Measurements from ENCODE around the gene KMT5B. TPM values are rescaled to one million over a fixed set of nuclear protein-coding genes. Genes with fewer than 3 reads are reported as not detected.

KMT5B gene
- total RNA-seq, 1 donor from 2014 or later = 43.7 TPM

DNA sequence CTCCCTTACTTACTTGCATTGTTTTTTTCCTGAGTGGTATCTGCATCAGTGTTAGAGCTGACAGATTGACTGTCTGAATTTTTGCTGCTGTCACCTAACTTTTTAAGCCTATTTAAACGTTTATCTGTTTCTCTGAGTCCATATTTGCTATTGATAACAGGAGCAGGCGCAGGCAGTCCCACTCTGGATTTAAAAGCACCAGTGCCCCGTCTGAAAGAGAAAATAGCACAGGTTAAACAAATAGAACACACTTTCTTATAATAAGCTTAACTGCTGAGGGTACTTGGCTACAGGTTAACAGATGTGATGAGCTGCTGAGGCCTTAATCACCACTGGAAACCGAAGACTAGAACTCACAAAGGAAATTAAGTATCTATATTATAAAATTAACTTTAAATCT, 46.1 kb downstream of the KMT5B start:
- Mint-ChIP-seq H3K4me3 (no peak overlapping the region), H3K27ac (ENCODE audit: unreplicated experiment) (no peak overlapping the region), H3K27me3 (ENCODE audit: low read depth) (no peaks in the 10 kb centered on the region), H3K9me3 (no peaks in the 10 kb centered on the region), H3K4me1 (peaks cover under 1% of the 10 kb centered on the region), H3K36me3 (ENCODE audit: low read depth) (peaks cover 16% of the 10 kb centered on the region)
- TF ChIP-seq, protein P1, sequence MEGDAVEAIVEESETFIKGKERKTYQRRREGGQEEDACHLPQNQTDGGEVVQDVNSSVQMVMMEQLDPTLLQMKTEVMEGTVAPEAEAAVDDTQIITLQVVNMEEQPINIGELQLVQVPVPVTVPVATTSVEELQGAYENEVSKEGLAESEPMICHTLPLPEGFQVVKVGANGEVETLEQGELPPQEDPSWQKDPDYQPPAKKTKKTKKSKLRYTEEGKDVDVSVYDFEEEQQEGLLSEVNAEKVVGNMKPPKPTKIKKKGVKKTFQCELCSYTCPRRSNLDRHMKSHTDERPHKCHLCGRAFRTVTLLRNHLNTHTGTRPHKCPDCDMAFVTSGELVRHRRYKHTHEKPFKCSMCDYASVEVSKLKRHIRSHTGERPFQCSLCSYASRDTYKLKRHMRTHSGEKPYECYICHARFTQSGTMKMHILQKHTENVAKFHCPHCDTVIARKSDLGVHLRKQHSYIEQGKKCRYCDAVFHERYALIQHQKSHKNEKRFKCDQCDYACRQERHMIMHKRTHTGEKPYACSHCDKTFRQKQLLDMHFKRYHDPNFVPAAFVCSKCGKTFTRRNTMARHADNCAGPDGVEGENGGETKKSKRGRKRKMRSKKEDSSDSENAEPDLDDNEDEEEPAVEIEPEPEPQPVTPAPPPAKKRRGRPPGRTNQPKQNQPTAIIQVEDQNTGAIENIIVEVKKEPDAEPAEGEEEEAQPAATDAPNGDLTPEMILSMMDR (conservative IDR thresholded peaks at IDR 0.05) = no peak
- DNase-seq (ENCODE audit: low read depth, low spot score) = no peak

DNA sequence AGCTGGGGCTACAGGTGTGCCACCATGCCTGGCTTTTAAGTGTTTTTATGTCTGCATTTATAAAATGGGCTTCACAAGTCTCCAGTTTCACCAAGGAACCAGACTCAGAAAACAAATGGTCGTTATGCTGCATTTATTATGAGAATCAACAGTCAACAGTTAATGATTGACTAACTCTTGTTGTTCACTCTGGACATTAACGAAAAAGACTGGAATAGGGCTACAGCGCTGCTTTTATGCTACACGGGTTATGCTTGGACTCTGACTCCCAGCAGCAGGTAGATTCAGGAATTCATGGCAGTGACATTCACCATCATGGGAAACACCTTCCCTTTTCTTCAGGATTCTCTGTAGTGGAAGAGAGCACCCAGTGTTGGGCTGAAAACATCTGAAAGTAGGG, 47.5 kb downstream of the KMT5B start:
- peaks cover 23% of the 10 kb centered on the region for H3K36me3 Mint-ChIP-seq (ENCODE audit: low read depth)
- no peaks in the 10 kb centered on the region for H3K27me3 Mint-ChIP-seq (ENCODE audit: low read depth)
- no peak for DNase-seq (ENCODE audit: low read depth, low spot score)
- no peaks in the 10 kb centered on the region for H3K9me3 Mint-ChIP-seq
- TF ChIP-seq, protein P1 (conservative IDR thresholded peaks at IDR 0.05) = no peak
- peaks cover 11% of the 10 kb centered on the region for H3K4me1 Mint-ChIP-seq
- H3K27ac Mint-ChIP-seq (ENCODE audit: unreplicated experiment) = no peak overlapping the region
- no peak overlapping the region for H3K4me3 Mint-ChIP-seq

DNA sequence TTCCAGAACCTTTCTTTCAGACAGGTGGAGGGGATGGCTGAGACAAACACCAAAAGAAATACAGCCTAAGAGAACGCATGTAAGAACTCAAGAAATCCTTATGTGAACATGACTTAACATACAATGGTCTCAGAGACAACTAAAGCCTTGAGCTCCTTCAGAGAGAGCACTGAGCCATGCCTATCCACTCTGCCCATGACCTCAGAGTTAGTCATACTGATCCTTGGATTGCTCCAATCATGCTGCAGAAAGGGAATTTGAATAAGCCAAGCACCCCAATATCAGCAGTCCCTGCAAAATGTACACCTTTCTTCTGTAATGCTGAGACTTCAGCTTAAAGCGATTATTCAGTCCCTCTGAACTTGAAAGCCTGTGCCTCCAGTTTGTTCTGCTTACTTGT, 48.7 kb downstream of the KMT5B start:
- Mint-ChIP-seq H3K36me3 (ENCODE audit: low read depth) (peaks cover 17% of the 10 kb centered on the region), H3K27me3 (ENCODE audit: low read depth) (no peaks in the 10 kb centered on the region), H3K4me3 (no peak overlapping the region), H3K9me3 (no peaks in the 10 kb centered on the region), H3K27ac (ENCODE audit: unreplicated experiment) (no peak overlapping the region), H3K4me1 (peaks cover 21% of the 10 kb centered on the region)
- no peak for DNase-seq (ENCODE audit: low read depth, low spot score)
- TF ChIP-seq, protein P1 (conservative IDR thresholded peaks at IDR 0.05) = no peak

DNA sequence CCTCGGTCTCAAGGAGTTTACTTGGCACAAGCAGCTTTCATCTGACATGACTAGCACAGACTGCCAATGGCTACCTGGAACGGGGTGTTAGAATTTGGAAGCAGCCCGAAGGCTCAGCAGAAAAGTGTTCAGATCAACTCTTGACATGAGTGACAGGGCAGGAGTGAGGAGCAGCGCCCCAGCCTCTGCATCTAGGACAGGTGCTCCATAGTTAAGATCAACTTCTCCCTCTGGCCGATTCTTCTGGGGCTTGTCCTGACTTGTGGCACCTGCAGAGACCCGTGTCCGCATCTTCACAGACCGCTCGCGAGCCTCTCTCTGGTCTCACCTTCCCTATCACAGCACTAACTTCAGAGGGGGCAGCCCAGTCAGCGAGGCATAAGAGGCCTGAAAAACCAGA, 49.4 kb downstream of the KMT5B start:
- Mint-ChIP-seq H3K4me3 (no peak overlapping the region), H3K27me3 (ENCODE audit: low read depth) (no peaks in the 10 kb centered on the region), H3K36me3 (ENCODE audit: low read depth) (peaks cover 14% of the 10 kb centered on the region), H3K9me3 (no peaks in the 10 kb centered on the region), H3K4me1 (peaks cover 22% of the 10 kb centered on the region), H3K27ac (ENCODE audit: unreplicated experiment) (no peak overlapping the region)
- DNase-seq (ENCODE audit: low read depth, low spot score) = no peak
- TF ChIP-seq, protein P1 (conservative IDR thresholded peaks at IDR 0.05) = no peak

DNA sequence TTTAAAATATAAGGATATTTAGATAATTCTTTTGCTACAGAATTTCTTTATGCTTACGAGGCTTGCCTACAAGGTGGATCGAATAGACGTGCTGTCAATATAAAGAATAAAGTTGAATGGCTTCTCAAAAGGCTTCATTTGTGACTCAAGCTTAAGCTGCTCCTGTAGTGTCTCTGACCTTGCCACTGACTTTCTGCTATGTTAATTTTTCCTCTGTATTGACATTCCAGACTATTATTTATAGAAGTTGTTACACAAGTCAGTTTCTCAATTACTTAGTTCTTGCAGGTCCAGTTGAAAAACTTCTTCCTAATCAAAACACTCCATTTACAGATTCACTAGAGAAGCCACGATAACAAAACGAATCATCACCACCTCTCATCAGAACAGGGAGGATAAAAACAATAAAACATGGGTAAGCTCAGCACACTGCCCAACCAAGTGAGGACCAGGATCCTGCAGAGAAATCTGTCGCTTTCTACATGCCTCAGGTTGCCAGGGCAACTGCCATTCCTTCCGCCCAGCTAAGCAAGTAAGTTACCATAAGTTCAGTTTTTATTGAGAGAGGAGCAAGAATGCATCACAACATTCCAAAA, 52.9 kb downstream of the KMT5B start:
- Mint-ChIP-seq H3K27me3 (ENCODE audit: low read depth) (no peaks in the 10 kb centered on the region), H3K27ac (ENCODE audit: unreplicated experiment) (no peak overlapping the region), H3K4me1 (peaks cover 22% of the 10 kb centered on the region), H3K9me3 (no peaks in the 10 kb centered on the region), H3K36me3 (ENCODE audit: low read depth) (peaks cover 27% of the 10 kb centered on the region), H3K4me3 (no peak overlapping the region)
- no peak for DNase-seq (ENCODE audit: low read depth, low spot score)
- TF ChIP-seq, protein P1 (conservative IDR thresholded peaks at IDR 0.05) = no peak
